OCI-LY7 (cell line): ENCODE results near the gene SENP1. TPM values are rescaled to one million over a fixed set of nuclear protein-coding genes. Genes with fewer than 3 reads are reported as not detected.

Experiments
- BruUV-seq: library from RNA; stranded (reverse); fragments of 400-500 nt; replicated peaks from 2 replicates; lab custom pipeline; 2021; lab: Mats Ljungman, UMichigan
- CTCF ChIA-PET: fragments of 300-600 bp; sonication (Branson Sonifier 250); formaldehyde crosslinking; loops from one replicate; lab custom pipeline; 2022; ENCODE audit warnings: antibody characterized with exemption; ENCODE audit not compliant: unreplicated experiment; lab: Charles Lee
- POLR2A ChIA-PET: fragments of 300-600 bp; sonication (Branson Sonifier 250); formaldehyde crosslinking; loops from one replicate; lab custom pipeline; 2022; ENCODE audit warnings: antibody characterized with exemption; lab: Charles Lee
- DNase-seq: peaks from one replicate; pipeline ENCODE4 v3.0.0-alpha.2; 2015; ENCODE audit warnings: low spot score
- H2AFZ ChIP-seq: fragments of 200-600 bp; sonication (generic), shearing (Covaris generic); 2 replicates; pipeline ENCODE4 v1.6.1; 2014; ENCODE audit warnings: mild to moderate bottlenecking, antibody characterized with exemption, low read length, moderate library complexity
- H3K27ac ChIP-seq: fragments of 200-600 bp; sonication (generic); 2 replicates; pipeline ENCODE4 v1.5.1; 2014; ENCODE audit warnings: mixed run types, low read depth, mild to moderate bottlenecking, moderate library complexity, low read length, inconsistent platforms; ENCODE audit not compliant: poor library complexity, severe bottlenecking
- H3K36me3 ChIP-seq: fragments of 200-600 bp; sonication (generic); 2 replicates; pipeline ENCODE4 v1.6.1; 2014; ENCODE audit warnings: mild to moderate bottlenecking, antibody characterized with exemption, low read length, moderate library complexity, mixed read lengths; ENCODE audit not compliant: insufficient read depth
- H3K4me1 ChIP-seq: fragments of 200-600 bp; sonication (generic); 2 replicates; pipeline ENCODE4 v1.5.1; 2014; ENCODE audit warnings: mild to moderate bottlenecking, low read length; ENCODE audit not compliant: insufficient read depth, poor library complexity, severe bottlenecking
- H3K4me2 ChIP-seq: fragments of 200-600 bp; sonication (generic); 2 replicates; pipeline ENCODE4 v1.6.1; 2014; ENCODE audit warnings: mild to moderate bottlenecking, low read length
- H3K4me3 ChIP-seq: fragments of 200-600 bp; sonication (generic); 2 replicates; pipeline ENCODE4 v1.5.1; 2014; ENCODE audit warnings: mild to moderate bottlenecking, low read depth, low read length; ENCODE audit not compliant: poor library complexity, severe bottlenecking
- H3K79me2 ChIP-seq: fragments of 200-600 bp; sonication (generic); 2 replicates; pipeline ENCODE4 v1.6.1; 2016; ENCODE audit warnings: low read depth, mild to moderate bottlenecking, low read length, moderate library complexity, mixed read lengths; ENCODE audit not compliant: insufficient read depth
- H3K9me2 ChIP-seq: fragments of 200-600 bp; sonication (generic); 2 replicates; pipeline ENCODE4 v1.6.1; 2016; ENCODE audit warnings: mild to moderate bottlenecking, low read length, mixed read lengths; ENCODE audit not compliant: insufficient read depth
- H3K9me3 ChIP-seq: fragments of 200-600 bp; sonication (generic); 2 replicates; pipeline ENCODE4 v1.6.1; 2014; ENCODE audit warnings: mild to moderate bottlenecking, mixed run types, low read length, mixed read lengths
- H4K20me1 ChIP-seq: fragments of 200-600 bp; sonication (generic); 2 replicates; pipeline ENCODE4 v1.6.1; 2014; ENCODE audit warnings: mild to moderate bottlenecking, antibody characterized with exemption, low read length, moderate library complexity, mixed read lengths; ENCODE audit not compliant: insufficient read depth
- EZH2phosphoT487 ChIP-seq: fragments of 200-600 bp; sonication (generic); IDR thresholded peaks from 2 replicates; pipeline ENCODE4 v1.6.1; 2018; ENCODE audit warnings: low read depth, borderline replicate concordance, mild to moderate bottlenecking, mixed run types, antibody characterized with exemption, low read length, moderate library complexity, mixed read lengths
- intact Hi-C: fragments of 100-400 bp; cut with micrococcal nuclease; formaldehyde crosslinking; loops from one replicate; pipeline ENCODE4 v1.10.0; 2022; ENCODE audit not compliant: unreplicated experiment
- total RNA-seq, 2 experiments: library from RNA; depleted of rRNA in 1 of 2; stranded (reverse); fragments of >200 nt in 1 of 2; shearing (Covaris generic) in 1 of 2; gene quantifications; 2 replicates each; pipeline ENCODE4 v1.2.3, GENCODE V29; 2014 to 2022
- TF ChIP-seq, protein P1 (sequence below): fragments of 200-600 bp; sonication (generic); conservative IDR thresholded peaks from 2 replicates; pipeline ENCODE4 v1.5.1; 2014; ENCODE audit warnings: mild to moderate bottlenecking, antibody characterized with exemption, low read length, moderate library complexity, mixed read lengths

SENP1 gene
- total RNA-seq, 2 experiments from 2014 or later: 48.3 to 54.7 TPM

DNA sequence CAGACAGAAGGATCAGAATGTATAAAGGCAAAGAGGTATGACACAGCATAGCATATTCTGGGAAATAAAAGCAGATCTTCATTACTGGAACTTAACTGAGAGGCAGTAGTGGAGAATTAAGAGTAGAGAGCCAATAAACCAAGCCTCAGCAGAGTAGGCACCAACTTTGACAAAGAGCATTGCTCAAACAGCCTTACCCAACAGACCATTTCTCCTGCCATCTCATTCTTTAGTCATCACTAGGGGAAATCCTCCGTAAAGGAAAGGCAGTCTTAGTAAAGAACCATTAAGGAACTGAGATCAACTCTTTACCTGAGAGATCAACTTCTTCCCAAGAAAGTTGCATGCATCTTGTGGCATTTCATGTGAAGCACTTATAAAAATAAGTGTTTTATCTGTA is 36.6 kb downstream of the SENP1 start:
- CTCF ChIA-PET: no interaction called here
- H3K4me1 ChIP-seq: no peaks in the 10 kb centered on the region
- H3K27ac ChIP-seq: no peak overlapping the region
- no peak overlapping the region for H3K4me3 ChIP-seq
- H3K79me2 ChIP-seq: no peaks in the 10 kb centered on the region
- no peaks in the 10 kb centered on the region for H3K9me2 ChIP-seq
- no TSS peak for BruUV-seq
- TF ChIP-seq EZH2phosphoT487: no peak
- TF ChIP-seq, protein P1, sequence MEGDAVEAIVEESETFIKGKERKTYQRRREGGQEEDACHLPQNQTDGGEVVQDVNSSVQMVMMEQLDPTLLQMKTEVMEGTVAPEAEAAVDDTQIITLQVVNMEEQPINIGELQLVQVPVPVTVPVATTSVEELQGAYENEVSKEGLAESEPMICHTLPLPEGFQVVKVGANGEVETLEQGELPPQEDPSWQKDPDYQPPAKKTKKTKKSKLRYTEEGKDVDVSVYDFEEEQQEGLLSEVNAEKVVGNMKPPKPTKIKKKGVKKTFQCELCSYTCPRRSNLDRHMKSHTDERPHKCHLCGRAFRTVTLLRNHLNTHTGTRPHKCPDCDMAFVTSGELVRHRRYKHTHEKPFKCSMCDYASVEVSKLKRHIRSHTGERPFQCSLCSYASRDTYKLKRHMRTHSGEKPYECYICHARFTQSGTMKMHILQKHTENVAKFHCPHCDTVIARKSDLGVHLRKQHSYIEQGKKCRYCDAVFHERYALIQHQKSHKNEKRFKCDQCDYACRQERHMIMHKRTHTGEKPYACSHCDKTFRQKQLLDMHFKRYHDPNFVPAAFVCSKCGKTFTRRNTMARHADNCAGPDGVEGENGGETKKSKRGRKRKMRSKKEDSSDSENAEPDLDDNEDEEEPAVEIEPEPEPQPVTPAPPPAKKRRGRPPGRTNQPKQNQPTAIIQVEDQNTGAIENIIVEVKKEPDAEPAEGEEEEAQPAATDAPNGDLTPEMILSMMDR: no peak
- no peak for DNase-seq
- no peaks in the 10 kb centered on the region for H3K9me3 ChIP-seq
- H3K4me2 ChIP-seq: no peak overlapping the region
- intact Hi-C loops: no loop called here
- no peaks in the 10 kb centered on the region for H4K20me1 ChIP-seq
- peaks cover 96% of the 10 kb centered on the region for H3K36me3 ChIP-seq
- no peak overlapping the region for H2AFZ ChIP-seq
- POLR2A ChIA-PET: no interaction called here

DNA sequence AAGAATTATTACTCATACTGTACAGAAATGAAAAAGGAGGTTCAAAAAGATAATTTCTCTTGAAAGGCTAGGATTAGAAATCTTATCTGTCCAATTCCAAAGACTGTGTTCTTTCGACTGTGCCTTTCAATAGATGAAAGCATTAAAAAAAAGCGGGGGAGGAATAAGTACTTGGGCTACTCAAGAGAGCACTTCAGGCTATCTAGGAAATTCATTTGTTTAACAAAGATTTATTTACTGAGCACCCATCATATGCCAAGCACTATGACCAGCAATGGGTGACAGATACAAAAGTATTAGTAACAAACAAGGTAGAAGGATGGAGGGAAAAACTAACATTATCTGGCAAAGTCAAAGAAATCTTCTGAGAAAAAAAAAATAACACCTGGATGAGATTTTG is 37.4 kb downstream of the SENP1 start:
- H4K20me1 ChIP-seq: no peaks in the 10 kb centered on the region
- no peak overlapping the region for H3K27ac ChIP-seq
- no TSS peak for BruUV-seq
- peaks cover 96% of the 10 kb centered on the region for H3K36me3 ChIP-seq
- intact Hi-C loops: no loop called here
- H3K4me3 ChIP-seq: no peak overlapping the region
- H3K79me2 ChIP-seq: no peaks in the 10 kb centered on the region
- ChIA-PET CTCF (no interaction called here), POLR2A (no interaction called here)
- no peak overlapping the region for H2AFZ ChIP-seq
- no peaks in the 10 kb centered on the region for H3K9me3 ChIP-seq
- H3K4me1 ChIP-seq: no peaks in the 10 kb centered on the region
- TF ChIP-seq EZH2phosphoT487: no peak
- TF ChIP-seq, protein P1: no peak
- no peak for DNase-seq
- no peaks in the 10 kb centered on the region for H3K9me2 ChIP-seq
- no peak overlapping the region for H3K4me2 ChIP-seq

DNA sequence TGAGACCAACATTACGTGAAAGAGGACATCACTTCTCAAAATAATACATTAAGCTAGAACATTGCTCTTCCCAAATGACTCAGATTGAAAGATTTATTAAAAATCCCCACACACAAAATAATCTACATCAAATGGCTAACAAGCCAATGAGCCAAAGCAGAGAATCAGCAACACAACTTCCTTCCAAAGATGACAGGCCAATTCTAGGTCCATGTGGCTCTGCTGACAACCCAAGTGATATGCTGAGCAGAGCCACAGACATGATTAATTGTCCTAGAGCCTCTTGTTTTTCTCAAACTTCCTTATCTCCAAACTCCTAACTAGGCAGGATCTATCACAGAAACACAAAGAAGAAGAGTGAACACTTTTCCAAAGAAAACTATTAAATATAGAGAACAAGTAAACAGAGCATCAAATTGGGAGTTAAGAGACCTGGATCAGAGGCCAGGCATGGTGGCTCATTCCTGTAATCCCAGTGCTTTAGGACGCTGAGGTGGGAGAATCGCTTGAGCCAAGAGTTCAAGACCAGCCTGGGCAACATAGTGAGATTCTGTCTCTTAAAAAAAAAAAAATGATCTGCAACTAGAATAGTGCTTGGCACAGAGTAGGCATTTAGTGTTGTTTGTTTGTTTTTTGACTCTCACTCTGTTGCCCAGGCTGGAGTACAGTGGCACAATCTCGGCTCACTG is 38.5 kb downstream of the SENP1 start:
- H3K9me3 ChIP-seq: no peaks in the 10 kb centered on the region
- no TSS peak for BruUV-seq
- peaks cover 96% of the 10 kb centered on the region for H3K36me3 ChIP-seq
- DNase-seq: no peak
- intact Hi-C loops: no loop called here
- H3K4me2 ChIP-seq: no peak overlapping the region
- no peak overlapping the region for H2AFZ ChIP-seq
- H3K79me2 ChIP-seq: no peaks in the 10 kb centered on the region
- H4K20me1 ChIP-seq: no peaks in the 10 kb centered on the region
- TF ChIP-seq EZH2phosphoT487: no peak
- TF ChIP-seq, protein P1: no peak
- CTCF ChIA-PET: no interaction called here
- H3K27ac ChIP-seq: no peak overlapping the region
- POLR2A ChIA-PET: interaction anchor here (0.7 to 1.5 kb wide), 2 partner anchors 10 to 14 kb away, joined by 3 to 5 read pairs; no protein-coding TSS in a partner anchor
- H3K4me3 ChIP-seq: no peak overlapping the region
- no peaks in the 10 kb centered on the region for H3K4me1 ChIP-seq
- H3K9me2 ChIP-seq: no peaks in the 10 kb centered on the region
